ENCODE data around the gene ARAP3.

DNA sequence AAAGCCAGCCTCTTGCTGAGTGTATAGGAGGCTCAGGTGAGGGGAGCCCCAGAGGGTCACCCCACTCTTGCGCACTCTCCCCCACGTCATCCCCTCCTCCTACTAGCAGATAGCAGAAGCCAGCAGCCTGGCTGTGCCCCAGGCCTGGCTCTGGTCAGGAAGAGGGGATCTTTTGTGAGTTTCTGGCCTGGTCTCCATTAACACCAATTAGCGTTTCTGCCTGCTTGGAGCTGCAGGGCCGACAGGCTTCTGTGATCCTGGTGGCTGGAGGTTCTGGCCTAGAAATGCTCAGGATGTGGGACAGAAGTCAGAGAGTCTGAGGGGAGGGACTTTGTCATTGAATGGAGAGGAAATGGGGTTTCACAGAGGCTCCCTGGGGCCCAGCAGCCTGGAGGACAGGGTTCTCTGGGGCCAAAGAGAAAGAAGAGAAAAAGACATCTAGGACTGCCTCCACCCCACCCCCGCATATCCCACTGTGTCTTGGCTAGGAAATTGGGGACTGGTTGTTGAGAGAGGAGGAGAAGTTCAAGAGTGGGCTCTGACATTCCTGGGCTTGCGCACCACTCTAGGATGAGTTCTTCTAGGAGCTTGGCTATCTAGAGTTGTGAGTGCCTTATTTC lies 47.5 kb upstream of the ARAP3 start:
- TF ChIP-seq CTCF (IDR thresholded peaks at IDR 0.05; ENCODE audit: borderline replicate concordance, extremely low read depth, low read length, poor library complexity, severe bottlenecking) (no peak), EZH2 (IDR thresholded peaks at IDR 0.05; ENCODE audit: borderline replicate concordance, low read depth, low read length, severe bottlenecking) (no peak)

Data from DND-41 (cell line).